Stimulated activated CD8-positive, alpha-beta memory T cell treated with anti-CD3 and anti-CD28 coated beads, Interleukin-7, amount 100 ng/mL, for 24 hours (primary cell): ENCODE data around the gene NCAPH2.
"Not testable (repeated sequence)": the region's sequence is repeated elsewhere in the genome, so short reads cannot be mapped to it uniquely, and the experiment has no call there.

Experiments
- DNase-seq: peaks from one replicate; pipeline ENCODE4 v3.0.0-alpha.2; 2020; ENCODE audit warnings: low read depth

The NCAPH2 gene

DNA sequence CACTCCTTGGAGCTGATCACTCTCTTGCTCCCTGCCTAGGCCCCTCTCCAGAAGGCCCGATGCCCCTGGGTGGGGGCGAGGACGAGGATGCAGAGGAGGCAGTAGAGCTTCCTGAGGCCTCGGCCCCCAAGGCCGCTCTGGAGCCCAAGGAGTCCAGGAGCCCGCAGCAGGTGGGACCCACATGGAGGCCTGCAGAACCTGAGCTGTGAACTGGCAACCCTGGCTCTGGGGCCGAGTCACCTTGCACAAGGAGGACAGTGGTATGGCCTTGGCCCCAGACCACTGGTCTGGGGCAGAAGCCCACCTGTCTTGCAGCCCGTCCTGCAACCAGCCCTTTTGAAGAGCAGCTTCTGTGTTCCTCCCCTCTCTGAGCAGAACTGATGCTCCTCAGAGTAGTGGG lies 11.1 kb downstream of the NCAPH2 start:
- DNase-seq, result no peak

DNA sequence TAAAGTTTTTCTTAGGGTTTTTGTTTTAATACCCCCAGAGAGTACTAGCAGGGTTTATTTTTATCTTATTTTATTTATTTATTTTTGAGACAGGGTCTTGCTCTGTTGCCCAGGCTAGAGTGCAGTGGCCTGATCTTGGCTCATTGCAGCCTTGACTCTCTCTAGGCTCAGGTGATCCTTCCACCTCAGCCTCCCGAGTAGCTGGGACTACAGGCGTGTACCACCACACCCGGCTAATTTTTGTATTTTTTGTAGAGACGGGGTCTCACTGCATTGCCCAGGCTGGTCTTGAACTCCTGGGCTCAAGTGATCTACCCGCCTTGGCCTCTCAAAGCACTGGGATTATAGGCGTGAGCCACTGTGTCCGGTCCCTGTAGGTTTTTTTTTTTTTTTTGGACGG lies 12.2 kb downstream of the NCAPH2 start:
- not testable (repeated sequence) for DNase-seq

DNA sequence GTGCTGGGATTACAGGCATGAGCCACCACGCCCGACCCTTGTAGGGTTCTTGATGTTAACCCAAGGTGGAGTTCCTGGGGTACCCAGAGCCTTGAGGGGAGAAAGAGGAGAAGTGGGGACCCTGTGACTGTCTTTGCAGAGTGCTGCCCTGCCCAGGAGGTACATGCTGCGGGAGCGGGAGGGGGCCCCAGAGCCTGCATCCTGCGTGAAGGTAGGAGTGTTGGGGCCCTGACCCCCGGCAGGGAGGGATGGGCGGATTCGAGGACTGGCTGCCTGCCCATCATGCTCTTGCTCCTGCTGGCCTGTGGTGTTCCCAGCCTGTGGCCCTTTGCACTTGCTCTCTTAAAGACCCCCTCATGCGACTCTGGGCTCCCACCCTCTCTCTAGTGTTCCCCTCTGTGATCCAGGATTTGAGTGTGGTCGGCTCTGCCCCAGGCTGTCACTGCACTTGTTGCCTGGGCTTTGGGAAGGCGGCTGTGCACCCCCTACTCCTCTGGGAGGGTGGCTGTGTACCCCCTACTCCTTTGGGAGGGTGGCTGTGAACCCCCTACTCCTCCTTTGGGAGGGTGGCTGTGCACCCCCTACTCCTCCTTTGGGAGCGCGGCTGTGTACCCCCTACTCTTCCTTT lies 12.9 kb downstream of the NCAPH2 start:
- no peak for DNase-seq

DNA sequence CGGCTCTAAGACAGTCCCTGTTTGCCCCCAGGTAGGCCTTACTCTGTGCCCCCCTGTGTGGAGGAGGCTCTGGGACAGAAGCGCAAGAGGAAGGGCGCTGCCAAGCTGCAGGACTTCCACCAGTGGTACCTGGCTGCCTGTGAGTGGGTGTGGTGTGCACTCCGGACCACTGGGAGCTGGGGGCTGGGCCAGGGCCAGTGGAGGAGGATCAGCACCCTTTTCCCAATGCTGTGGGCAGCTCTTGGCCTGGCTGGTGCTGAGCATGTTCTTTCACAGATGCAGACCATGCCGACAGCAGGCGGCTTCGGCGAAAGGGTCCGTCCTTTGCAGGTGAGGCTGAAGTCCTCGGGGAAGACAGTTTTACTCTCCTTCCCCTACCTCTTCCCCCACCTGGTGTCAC lies 13.7 kb downstream of the NCAPH2 start:
- no peak for DNase-seq

DNA sequence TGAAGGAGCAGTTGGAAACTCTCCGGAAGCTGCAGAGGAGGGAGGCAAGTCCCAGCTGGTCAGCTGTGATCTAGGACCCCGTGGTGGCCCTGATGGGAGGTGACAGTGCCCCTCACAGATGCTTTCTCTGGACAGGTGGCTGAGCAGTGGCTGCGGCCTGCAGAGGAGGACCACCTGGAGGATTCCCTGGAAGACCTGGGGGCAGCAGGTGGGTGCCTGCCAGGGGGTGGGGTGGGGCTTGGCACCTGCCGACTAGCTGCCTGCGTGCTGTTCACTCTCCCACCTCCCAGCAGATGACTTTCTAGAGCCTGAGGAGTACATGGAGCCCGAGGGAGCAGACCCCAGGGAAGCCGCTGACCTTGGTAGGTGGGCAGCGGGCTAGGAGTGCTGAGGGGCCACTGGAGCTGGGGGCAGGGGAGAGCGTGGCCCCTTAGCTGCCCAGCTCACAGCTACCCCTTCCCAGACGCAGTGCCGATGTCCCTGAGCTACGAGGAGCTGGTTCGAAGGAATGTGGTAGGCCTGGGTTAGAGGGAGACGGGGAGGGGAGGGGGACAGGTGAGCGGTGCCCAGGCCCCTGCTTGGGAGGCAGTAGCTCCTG lies 14.3 kb downstream of the NCAPH2 start:
- DNase-seq, result no peak

DNA sequence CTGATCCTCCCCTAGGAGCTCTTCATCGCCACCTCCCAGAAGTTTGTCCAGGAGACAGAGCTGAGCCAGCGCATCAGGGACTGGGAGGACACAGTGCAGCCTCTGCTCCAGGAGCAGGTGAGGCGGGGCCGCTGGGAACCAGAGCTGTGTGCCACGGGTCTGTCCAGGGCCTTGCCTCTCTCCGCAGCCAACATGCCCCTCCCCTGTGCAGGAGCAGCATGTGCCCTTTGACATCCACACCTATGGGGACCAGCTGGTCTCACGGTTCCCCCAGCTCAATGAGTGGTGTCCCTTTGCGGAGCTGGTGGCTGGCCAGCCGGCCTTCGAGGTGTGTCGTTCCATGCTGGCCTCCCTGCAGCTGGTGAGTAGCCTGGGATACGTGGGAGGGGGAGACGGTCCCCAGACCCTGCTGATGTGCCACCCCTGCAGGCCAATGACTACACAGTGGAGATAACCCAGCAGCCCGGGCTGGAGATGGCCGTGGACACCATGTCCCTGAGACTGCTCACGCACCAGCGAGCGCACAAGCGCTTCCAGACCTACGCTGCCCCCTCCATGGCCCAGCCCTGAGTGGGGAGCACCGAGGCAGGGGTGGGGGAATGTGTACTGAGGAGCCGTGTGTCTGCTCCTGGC lies 14.9 kb downstream of the NCAPH2 start:
- DNase-seq, result no peak

DNA sequence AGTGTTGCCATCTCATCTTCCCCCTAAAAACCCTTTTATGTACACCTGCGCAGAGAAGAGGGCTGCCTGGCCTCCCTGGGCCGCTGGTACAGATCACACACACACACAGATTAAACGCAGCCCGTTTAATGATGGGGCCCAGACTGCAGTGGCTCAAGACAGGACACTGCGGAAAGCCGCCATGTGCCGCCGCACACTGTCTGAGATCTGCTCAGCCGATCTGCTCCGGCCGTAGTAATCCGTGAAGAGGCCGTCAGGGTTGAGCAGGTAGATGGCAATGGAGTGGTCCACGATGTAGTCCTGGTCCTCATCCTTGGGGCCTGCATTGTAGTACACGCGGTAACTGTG lies 15.4 kb downstream of the NCAPH2 start:
- no peak for DNase-seq

DNA sequence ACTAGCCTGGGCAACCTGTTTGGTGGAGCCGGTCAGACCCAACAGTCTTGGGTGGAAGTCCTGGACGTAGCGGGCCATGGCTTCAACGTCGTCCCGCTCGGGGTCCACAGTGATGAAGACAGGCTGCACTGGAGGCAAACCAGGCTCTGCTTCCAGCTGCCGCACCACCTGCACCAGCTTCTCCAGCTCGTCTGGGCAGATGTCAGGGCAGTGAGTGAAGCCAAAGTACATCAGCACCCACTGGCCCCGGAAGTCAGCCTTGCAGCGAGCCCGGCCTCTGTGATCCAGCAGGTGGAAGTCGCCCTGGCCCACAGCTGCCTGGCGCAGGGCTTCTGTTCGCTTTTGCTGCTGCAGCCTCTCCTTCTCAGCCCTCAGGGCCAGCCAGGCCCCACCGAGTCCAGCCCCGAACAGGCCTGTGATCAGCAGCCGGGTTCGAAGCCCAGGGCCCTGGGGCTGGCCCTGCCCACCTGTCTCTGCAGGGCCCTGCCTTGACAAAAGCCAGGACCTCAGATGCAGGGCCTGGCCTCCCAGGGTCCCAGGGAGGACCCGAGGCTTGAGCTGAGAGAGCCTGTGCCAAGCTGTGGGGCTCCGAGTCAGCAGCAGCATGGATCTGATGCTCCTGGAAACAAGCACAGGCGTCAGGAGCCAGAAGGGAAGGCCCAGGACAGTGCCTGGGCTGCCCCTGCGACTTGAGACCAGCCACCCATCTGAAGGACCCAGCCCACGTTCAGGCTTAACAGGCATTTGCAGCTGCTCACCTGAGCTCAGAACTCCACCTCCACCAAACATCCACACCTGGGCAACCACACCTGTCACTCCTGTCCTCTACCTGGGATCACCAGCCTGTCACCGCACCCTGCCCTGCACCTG lies 16.0 kb downstream of the NCAPH2 start:
- no peak for DNase-seq

DNA sequence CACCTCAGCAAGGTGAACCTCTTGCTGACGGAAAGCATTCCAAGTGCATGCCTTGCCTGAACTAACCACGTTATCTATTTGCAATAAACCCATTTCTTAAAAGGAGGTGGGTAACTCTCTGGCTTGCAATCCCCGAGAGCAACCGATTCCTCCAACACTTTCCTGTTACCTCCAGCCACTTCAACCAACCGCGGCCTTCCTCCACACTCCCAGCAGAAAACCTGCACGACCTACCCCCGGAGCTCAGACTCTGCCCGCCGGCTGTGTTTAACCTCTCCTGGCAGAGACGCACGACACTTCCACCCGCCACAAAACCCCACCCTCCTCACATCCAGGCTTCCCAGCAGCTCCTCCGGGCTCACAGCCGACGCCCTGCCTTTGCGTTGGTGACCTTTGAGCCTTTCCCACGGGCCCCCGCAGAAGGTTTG lies 16.7 kb downstream of the NCAPH2 start:
- no peak for DNase-seq

DNA sequence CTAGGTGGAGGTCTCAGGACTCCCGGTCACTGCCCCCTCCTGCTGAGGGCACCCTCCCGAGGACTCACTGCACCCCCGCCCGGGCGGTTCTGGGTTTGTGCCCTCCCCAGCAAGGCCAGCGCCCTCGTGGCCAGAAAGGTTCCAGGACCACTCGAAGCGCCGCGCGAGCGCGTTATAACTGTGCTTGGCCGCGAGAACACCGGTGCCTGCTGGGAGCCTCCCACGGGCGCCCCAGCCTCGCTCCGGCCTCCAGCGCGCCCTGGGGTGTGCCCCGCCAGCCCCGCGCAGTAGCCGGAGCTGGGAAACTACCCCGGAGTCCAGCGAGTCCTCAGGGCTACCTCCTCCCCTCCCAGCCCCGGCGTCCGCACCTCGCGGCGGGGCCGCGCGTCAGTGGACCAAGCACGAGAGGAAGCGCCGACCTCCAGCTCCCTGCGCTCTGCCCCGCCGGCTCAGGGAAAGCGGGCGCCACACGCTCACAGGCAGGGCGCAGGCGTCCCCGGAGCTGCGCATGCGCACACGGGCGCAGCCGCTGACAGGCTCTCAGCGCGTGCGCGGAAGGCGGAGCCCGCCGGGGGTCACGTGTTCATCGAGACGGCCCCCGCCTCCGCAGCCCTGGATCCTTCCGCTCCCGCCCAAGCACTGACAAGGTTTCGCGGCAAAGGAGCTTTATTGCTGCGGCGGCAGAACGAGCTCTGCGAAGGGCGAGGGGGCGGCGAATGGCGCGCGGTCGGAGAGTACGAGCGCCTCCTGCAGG lies 17.3 kb downstream of the NCAPH2 start, which contains the start of gene SCO2:
TSS of gene SCO2 (minus strand) at position 495 of the 754 bp plus-strand sequence. CDS start 1,187 bp downstream, outside the sequence.
- DNase-seq, result peak; percentile 90

DNA sequence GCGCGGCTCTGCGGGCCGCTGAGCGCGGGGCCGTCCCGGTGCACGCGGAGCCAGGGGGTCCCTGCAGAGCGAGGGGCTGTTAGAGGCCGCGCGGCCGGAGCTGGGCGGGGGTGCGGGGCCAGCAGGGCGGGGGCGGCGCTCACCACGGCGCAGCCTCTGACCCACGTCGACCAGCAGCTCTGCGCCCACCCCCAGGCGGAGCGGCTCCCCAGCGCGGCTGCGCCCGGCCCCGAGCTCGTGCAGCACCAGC lies 17.8 kb downstream of the NCAPH2 start:
- DNase-seq, result no peak

DNA sequence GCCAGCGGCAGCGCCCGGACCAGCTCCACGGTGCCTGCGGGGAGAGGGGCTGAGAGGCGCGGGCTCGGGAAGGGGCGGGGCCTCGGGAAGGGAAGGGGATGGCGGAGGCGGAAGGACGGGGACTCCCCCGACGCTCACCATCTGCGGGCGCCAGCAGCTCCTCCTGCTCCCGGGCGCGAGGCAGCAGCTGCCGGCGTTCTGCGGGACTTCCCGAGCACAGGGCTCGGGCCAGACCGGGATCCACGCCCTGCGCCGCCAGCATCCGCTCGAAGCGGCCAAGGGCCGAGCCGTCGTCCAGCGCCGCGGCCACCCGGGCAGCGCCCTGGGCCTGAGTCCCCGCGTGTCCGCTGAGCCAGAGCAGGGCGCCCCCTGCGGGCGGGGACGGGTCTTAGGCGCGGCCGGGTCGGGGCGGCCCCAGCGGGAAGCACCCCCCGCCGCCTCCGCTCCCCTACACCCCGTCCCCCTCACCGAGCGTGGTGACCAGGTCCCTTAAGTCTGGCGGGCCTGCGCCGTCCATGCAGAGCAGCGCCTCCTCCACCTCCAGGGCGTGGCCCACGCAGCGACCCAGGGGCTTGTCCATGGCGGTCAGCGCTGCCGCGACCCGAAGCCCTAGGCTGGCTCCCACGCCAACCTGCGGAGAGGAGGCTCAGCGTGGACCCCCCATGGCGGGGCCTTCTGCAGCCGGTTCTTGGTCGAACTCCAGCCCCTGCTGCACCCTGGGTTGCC lies 18.2 kb downstream of the NCAPH2 start:
- DNase-seq, result peak; percentile 70

DNA sequence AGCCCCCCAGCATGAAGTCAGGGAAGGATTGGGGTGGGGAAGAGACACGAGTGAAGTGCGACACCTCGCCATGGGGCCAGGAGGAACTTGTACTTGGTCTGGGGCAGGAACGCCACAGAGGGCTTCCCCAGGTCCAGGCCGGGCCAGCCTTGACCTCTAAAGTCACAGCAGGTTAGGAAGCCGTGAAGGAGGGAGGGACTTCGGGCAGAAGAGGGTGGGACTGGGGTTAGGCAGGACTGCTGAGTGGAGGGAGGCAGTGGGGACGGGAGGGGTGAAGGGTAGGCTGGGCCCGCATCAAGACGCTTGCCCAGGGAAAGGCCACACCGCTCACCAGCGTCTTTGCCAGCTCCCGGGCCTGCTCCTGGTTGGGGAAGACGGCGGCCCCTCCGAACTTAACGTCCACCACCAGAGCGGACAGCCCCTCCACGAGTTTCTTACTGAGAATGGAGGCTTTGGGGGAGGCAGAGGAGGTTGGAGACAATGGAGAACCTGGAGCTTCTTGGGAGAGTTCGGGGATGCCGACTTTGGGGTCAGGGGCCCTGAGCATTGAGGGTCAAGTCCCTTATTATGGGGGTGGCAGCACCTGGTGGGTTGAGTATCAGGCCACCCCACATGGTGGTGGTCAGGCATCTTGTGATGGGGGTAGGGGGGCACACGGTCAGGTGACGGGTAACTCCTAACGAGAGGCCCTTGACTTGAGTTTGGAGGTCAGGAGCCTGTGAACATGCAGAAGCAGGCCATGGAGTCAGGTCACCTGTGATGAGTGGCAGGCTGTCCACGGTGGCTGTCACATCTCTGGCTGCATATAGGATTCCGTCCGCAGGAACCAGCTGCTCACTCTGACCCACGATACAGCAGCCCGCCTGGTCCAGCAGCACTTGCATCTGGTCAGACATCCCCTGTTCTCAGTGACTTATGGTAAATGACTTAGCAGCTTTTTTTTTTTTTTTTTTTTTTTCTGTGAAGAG lies 19.1 kb downstream of the NCAPH2 start:
- DNase-seq, result no peak

DNA sequence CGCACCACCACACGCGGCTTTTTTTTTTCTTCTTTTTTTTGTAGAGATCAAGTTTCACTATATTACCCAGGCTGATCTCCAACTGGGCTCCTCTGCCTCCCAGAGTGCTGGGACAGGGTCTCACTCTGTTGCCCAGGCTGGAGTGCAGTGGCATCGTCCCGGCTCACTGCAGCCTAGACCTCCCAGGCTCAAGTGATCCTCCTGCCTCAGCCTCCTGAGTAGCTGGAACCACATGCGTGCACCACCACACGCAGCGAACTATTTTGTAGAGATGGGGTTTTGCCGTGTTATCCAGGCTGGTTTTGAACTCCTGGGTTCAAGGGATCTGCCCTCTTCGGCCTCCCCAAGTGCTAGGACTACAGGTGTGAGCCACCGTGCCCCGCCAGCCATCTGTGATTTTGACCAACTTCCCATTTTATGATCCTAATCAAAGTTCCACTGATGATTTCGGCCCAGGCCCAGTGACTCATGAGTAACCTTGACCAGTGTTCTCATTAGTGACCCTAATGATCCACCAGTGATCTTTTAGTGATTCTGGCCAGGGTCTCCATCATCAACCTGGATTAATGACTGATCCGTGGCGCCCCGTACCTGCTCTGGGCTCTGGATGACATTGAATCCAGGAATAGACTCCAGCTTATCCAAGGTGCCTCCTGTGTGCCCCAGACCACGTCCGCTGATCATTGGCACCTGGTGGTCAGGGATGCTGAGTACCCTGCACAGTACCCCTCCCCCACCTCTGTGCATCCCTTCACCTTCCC lies 20.1 kb downstream of the NCAPH2 start:
- no peak for DNase-seq

DNA sequence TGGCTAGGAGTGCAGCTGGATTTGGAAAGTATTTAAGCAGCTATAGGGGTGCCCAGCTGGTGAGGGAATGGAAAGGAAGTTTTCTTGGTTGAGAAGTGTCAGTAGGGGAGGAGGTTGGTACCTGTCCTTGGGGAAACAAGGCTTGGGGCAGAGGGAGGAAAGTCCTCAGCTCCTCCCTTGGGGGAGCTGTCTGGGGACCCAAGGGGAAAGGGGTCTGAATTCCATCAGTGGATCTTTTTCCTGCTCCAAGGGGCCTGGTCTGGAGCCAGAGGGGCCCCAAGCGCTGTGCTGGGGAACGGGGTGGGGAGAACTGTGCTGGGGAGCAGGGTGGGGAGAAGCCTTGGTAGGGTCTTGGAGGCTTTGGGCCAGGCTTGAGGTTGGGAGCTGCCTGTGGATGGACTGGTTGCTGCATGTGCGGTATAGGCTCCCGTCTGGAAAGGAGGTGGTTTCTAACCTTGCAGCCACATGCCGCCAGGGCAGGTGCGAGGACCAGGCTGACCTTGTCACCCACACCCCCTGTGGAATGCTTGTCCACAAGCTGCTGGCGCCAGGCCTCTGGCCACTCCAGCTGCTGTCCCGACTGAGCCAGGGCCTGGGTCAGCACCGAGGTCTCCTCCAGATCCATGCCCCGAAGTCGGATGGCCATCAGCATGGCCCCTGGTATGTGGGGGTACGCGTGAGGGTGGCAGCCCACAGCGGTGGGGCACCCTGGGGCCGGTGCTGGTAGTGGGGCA lies 20.8 kb downstream of the NCAPH2 start:
- no peak for DNase-seq

DNA sequence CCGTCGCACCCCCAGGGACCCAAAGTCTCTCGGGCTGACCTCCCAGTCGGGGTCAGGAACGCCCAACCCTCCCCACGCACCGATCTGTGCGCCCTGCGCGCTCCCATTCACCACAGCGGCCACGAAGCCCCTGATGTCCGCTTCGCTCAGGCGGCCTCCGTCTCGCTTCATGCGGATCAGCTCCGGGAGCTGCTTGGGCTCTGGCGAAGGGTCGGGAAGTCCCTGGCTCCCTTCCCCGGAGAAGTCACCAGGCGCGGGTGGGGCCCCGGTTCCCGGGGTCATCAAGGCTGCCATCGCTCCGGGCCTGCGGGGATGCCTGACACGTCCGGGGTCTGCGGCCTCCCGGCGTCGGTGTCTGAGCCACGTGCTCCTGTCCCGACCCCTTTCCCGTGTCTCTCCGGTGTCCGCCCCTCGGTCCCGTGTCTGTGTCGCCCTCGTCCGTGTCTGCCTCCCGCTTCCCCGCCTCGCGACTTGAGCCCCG lies 21.4 kb downstream of the NCAPH2 start:
- DNase-seq, result no peak

DNA sequence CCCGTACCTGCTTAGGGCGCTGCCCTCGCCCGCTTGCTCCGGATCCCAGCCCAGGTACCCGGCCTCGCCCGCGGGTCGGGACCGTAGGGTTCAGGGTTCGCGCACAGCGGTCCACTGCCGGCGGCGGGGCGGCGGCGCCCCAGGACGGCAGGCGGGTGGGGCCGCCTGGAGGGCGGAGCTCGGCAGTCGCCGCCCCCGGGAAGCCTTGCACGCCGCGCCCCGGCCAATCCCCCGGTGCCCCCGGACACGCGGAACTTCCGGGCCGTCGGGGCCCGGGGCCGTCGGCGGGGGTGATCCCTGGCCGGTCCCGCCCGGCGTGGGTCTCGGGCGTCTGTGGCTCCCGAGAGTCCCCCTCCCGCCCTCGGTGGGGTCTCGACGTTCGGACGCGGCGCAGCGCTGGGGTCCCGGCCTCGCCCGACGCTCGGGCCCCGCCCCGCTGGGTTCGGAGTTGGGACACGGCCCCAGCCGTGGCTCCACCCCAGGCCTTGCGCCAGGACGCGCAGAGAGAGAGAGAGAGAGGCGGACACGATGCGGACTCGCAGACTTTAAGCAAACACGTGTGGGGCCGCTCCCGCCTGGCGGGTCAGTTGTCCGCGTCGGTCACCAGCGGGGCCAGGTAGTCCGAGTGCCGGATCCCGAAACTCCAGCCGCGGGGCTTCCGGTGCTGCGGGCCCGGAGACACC lies 22.0 kb downstream of the NCAPH2 start, which contains the start of gene TYMP:
TSS of gene TYMP (minus strand) at position 116 of the 683 bp plus-strand sequence. CDS start 303 bp downstream, outside the sequence.
- DNase-seq, result peak; percentile 48

DNA sequence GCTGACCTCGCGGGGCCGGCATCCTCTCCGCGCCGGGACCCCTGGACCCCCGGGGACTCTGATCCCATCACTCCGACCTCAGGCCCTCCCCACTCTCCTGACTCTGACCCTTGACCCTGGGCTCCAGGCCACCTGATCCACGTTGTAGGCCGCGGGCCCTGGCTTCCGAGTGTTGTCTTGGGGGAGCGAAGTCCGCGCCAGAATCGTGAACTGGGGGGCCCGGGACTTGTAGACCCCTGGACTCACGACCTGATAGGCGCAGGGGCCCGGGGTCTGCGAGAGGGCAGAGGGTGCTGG lies 22.5 kb downstream of the NCAPH2 start:
- no peak for DNase-seq
